SU-DHL-6 (cell line): ENCODE measurements around the gene STEAP1.

ENCODE experiments used
- H2AFZ ChIP-seq: fragments of 200-600 bp; sonication (generic); 2 replicates; pipeline ENCODE4 v1.6.1; 2014; ENCODE audit warnings: low read depth, mild to moderate bottlenecking, moderate library complexity, mixed read lengths, antibody characterized with exemption, low read length; ENCODE audit not compliant: severe bottlenecking
- H3F3A ChIP-seq: fragments of 200-600 bp; shearing (Covaris generic); 2 replicates; pipeline ENCODE4 v1.6.0; 2016; ENCODE audit warnings: antibody characterized with exemption, mild to moderate bottlenecking; ENCODE audit not compliant: insufficient read depth
- H3K27ac ChIP-seq: fragments of 200-600 bp; sonication (generic); 2 replicates; pipeline ENCODE4 v1.5.1; 2016; ENCODE audit warnings: low read depth, mild to moderate bottlenecking, low read length, moderate library complexity, mixed read lengths
- H3K27me3 ChIP-seq: fragments of 200-600 bp; sonication (generic), shearing (Covaris generic); 2 replicates; pipeline ENCODE4 v1.6.0; 2014; ENCODE audit warnings: mild to moderate bottlenecking, low read length
- H3K36me3 ChIP-seq: fragments of 200-600 bp; sonication (generic); 2 replicates; pipeline ENCODE4 v1.6.1; 2014; ENCODE audit warnings: mild to moderate bottlenecking, low read length, mixed read lengths
- H3K4me2 ChIP-seq: fragments of 300-600, 200-600 bp; shearing (Covaris generic), sonication (generic); 2 replicates; pipeline ENCODE4 v1.6.0; 2014; ENCODE audit warnings: low read length, low read depth, mild to moderate bottlenecking; ENCODE audit not compliant: poor library complexity, severe bottlenecking
- H3K4me3 ChIP-seq: fragments of 200-600 bp; sonication (generic); 2 replicates; pipeline ENCODE4 v1.5.1; 2014; ENCODE audit warnings: antibody characterized with exemption, low read length, mild to moderate bottlenecking, mixed read lengths; ENCODE audit not compliant: insufficient read depth, poor library complexity, severe bottlenecking
- H3K79me2 ChIP-seq: fragments of 200-600 bp; sonication (generic); 2 replicates; pipeline ENCODE4 v1.6.1; 2014; ENCODE audit warnings: mild to moderate bottlenecking, low read length, moderate library complexity; ENCODE audit not compliant: insufficient read depth
- H3K9ac ChIP-seq: fragments of 200-600 bp; sonication (generic); 2 replicates; pipeline ENCODE4 v1.7.0; 2014; ENCODE audit warnings: mild to moderate bottlenecking, low read length
- H3K9me2 ChIP-seq: fragments of 200-600 bp; sonication (generic); replicated peaks from 2 replicates; pipeline ENCODE4 v1.6.1; 2014; ENCODE audit warnings: low read length; ENCODE audit not compliant: insufficient read depth
- H3K9me3 ChIP-seq: fragments of 200-600 bp; sonication (generic); 2 replicates; pipeline ENCODE4 v1.6.1; 2014; ENCODE audit warnings: low read length, mixed read lengths; ENCODE audit not compliant: insufficient read depth
- H4K20me1 ChIP-seq: fragments of 200-600 bp; sonication (generic); 2 replicates; pipeline ENCODE4 v1.6.1; 2014; ENCODE audit warnings: low read depth, mild to moderate bottlenecking, antibody characterized with exemption, low read length, moderate library complexity, mixed read lengths
- CTCF ChIP-seq: fragments of 200-600 bp; sonication (generic); IDR thresholded peaks from one replicate; pipeline ENCODE4 v1.5.1; 2017; ENCODE audit warnings: antibody characterized with exemption, mild to moderate bottlenecking, low read length, moderate library complexity; ENCODE audit not compliant: insufficient read depth, poor library complexity, severe bottlenecking
- EZH2phosphoT487 ChIP-seq: fragments of 200-600 bp; sonication (generic), shearing (Covaris generic); conservative IDR thresholded peaks from 2 replicates; pipeline ENCODE4 v1.6.1; 2018; ENCODE audit warnings: mild to moderate bottlenecking, antibody characterized with exemption, low read length, moderate library complexity, mixed read lengths

The STEAP1 gene

GRCh38 chr7:90190995-90191394 is 36.7 kb downstream of the STEAP1 start:
- Histone ChIP-seq H3K9me3 (peaks cover 22% of the 10 kb centered on the region; the same call in 1 of the 2 replicates), H3K27me3 (no peaks in the 10 kb centered on the region), H3K36me3 (no peaks in the 10 kb centered on the region), H3K27ac (no peak overlapping the region), H3K4me3 (no peak overlapping the region), H3K4me2 (no peak overlapping the region), H3K9me2 (no peaks in the 10 kb centered on the region), H3K79me2 (no peaks in the 10 kb centered on the region), H3F3A (no peaks in the 10 kb centered on the region), H2AFZ (no peak overlapping the region), H3K9ac (no peak overlapping the region), H4K20me1 (no peaks in the 10 kb centered on the region)
- TF ChIP-seq CTCF: no peak
- TF ChIP-seq EZH2phosphoT487: no peak

GRCh38 chr7:90191648-90192047 is 37.4 kb downstream of the STEAP1 start:
- TF ChIP-seq CTCF (no peak), EZH2phosphoT487 (no peak)

GRCh38 chr7:90192876-90193750 is 38.8 kb downstream of the STEAP1 start:
- Histone ChIP-seq H3K4me2 (no peak overlapping the region), H3K27me3 (no peaks in the 10 kb centered on the region), H3K9ac (no peak overlapping the region), H3F3A (no peaks in the 10 kb centered on the region), H3K79me2 (no peaks in the 10 kb centered on the region), H3K9me3 (peaks cover 22% of the 10 kb centered on the region; the same call in 1 of the 2 replicates), H3K9me2 (no peaks in the 10 kb centered on the region), H2AFZ (no peak overlapping the region), H3K36me3 (no peaks in the 10 kb centered on the region), H3K27ac (no peak overlapping the region), H3K4me3 (no peak overlapping the region), H4K20me1 (no peaks in the 10 kb centered on the region)
- no peak for TF ChIP-seq CTCF
- no peak for TF ChIP-seq EZH2phosphoT487

More at GRCh38 chr7:90191648-90192047, 37.4 kb downstream of the STEAP1 start:
- no peaks in the 10 kb centered on the region for H3K27me3 ChIP-seq
- no peak overlapping the region for H3K27ac ChIP-seq
- H3K36me3 ChIP-seq: no peaks in the 10 kb centered on the region
- H3K79me2 ChIP-seq: no peaks in the 10 kb centered on the region
- H3F3A ChIP-seq: no peaks in the 10 kb centered on the region
- no peak overlapping the region for H3K9ac ChIP-seq
- H3K9me2 ChIP-seq: no peaks in the 10 kb centered on the region
- no peak overlapping the region for H3K4me2 ChIP-seq
- H4K20me1 ChIP-seq: no peaks in the 10 kb centered on the region
- no peak overlapping the region for H2AFZ ChIP-seq
- peaks cover 22% of the 10 kb centered on the region; the same call in 1 of the 2 replicates for H3K9me3 ChIP-seq
- H3K4me3 ChIP-seq: no peak overlapping the region
